Suprapubic skin (tissue), 4 donors: ENCODE measurements around the gene EFCAB12. TPM values are rescaled to one million over a fixed set of nuclear protein-coding genes. Genes with fewer than 3 reads are reported as not detected.
A peak's percentile ranks its signal among the peaks of the same experiment; 100 is the strongest.

Source experiments
- DNase-seq, 2 donors: peaks; one replicate each; pipeline ENCODE4 v3.0.0-alpha.2; 2019; ENCODE audit warnings: low spot score in 2 of 2
- H3K27ac ChIP-seq: fragments of 200-600 bp; sonication (generic); one replicate; pipeline ENCODE4 v1.5.1; 2019
- H3K27me3 ChIP-seq: fragments of 200-600 bp; sonication (generic); one replicate; pipeline ENCODE4 v1.5.1; 2019
- H3K36me3 ChIP-seq: fragments of 200-600 bp; sonication (generic); one replicate; pipeline ENCODE4 v1.5.1; 2019
- H3K4me1 ChIP-seq: fragments of 200-600 bp; sonication (generic); one replicate; pipeline ENCODE4 v1.5.1; 2019
- H3K4me3 ChIP-seq: fragments of 200-600 bp; sonication (generic); one replicate; pipeline ENCODE4 v1.5.1; 2019; ENCODE audit warnings: mild to moderate bottlenecking
- H3K9me3 ChIP-seq: fragments of 200-600 bp; sonication (generic); one replicate; pipeline ENCODE4 v1.5.1; 2019
- CTCF ChIP-seq, 2 donors: fragments of 200-600 bp in 1 of 2; fragments of 450-650 bp in 1 of 2; sonication (generic) in 1 of 2; IDR thresholded peaks; one replicate each; pipeline ENCODE4 v1.5.1; 2016 to 2019; ENCODE audit warnings: antibody characterized with exemption in 2 of 2, mild to moderate bottlenecking in 1 of 2, moderate library complexity in 1 of 2
- EP300 ChIP-seq: sonication (generic); formaldehyde crosslinking; IDR thresholded peaks from one replicate; pipeline ENCODE4 v1.6.1; 2017; ENCODE audit warnings: antibody characterized with exemption
- POLR2A ChIP-seq, 2 donors: fragments of 450-650 bp; IDR thresholded peaks; one replicate each; pipeline ENCODE4 v1.6.1; 2017; ENCODE audit warnings: antibody characterized with exemption in 2 of 2, mild to moderate bottlenecking in 2 of 2, moderate library complexity in 2 of 2
- POLR2AphosphoS5 ChIP-seq, 3 donors: sonication (generic); formaldehyde crosslinking; IDR thresholded peaks; one replicate each; pipeline ENCODE4 v1.6.1; 2017; ENCODE audit warnings: antibody characterized with exemption in 3 of 3
- WGBS: methylation state at CpG from one replicate; pipeline ENCODE4 v1.1.5; 2018; 5-methylcytosine and 5-hydroxymethylcytosine counted together
- total RNA-seq, 4 donors: library from RNA; depleted of rRNA; stranded (reverse); fragments of >200 nt; gene quantifications; one replicate each; pipeline ENCODE4 v1.1.0, GENCODE V29; 2016

Gene EFCAB12
- total RNA-seq, 4 donors from 2014 or later = 0.13 to 1.1 (median 0.23) TPM; not detected in 1

GRCh38 chr3:129383292-129383860 is 45.1 kb downstream of the EFCAB12 start:
- Histone ChIP-seq H3K27me3 (no peaks in the 10 kb centered on the region), H3K9me3 (no peaks in the 10 kb centered on the region), H3K36me3 (peaks cover 22% of the 10 kb centered on the region), H3K27ac (no peak overlapping the region), H3K4me3 (no peak overlapping the region), H3K4me1 (no peaks in the 10 kb centered on the region)
- DNase-seq = no peak
- 59% methylated on average over 6 of the region's 6 CpGs for WGBS
- TF ChIP-seq CTCF (IDR thresholded peaks at IDR 0.05) (peak; percentile 44 to 55), EP300 (no peak)

GRCh38 chr3:129382366-129382765 is 46.1 kb downstream of the EFCAB12 start:
- Histone ChIP-seq H3K9me3 (no peaks in the 10 kb centered on the region), H3K27ac (no peak overlapping the region), H3K4me1 (no peaks in the 10 kb centered on the region), H3K36me3 (peaks cover 12% of the 10 kb centered on the region), H3K27me3 (no peaks in the 10 kb centered on the region), H3K4me3 (no peak overlapping the region)
- no peak for TF ChIP-seq EP300
- no peak for DNase-seq
- 92% methylated on average over 2 of the region's 2 CpGs for WGBS

- H3K9me3 ChIP-seq = no peaks in the 10 kb centered on the region
- no peaks in the 10 kb centered on the region for H3K36me3 ChIP-seq
- no peak overlapping the region for H3K4me3 ChIP-seq
- H3K4me1 ChIP-seq = no peaks in the 10 kb centered on the region
- no peak for TF ChIP-seq POLR2A (IDR thresholded peaks at IDR 0.05)
- TF ChIP-seq POLR2AphosphoS5 (IDR thresholded peaks at IDR 0.05) = no peak
- TF ChIP-seq CTCF (IDR thresholded peaks at IDR 0.05) = no peak
- TF ChIP-seq EP300 = no peak
- DNase-seq = no peak
- WGBS = 82% methylated on average over 7 of the region's 7 CpGs
- no peaks in the 10 kb centered on the region for H3K27me3 ChIP-seq
- no peak overlapping the region for H3K27ac ChIP-seq
Observed at GRCh38 chr3:129379582-129380358, 48.7 kb downstream of the EFCAB12 start.

GRCh38 chr3:129378949-129379348 is 49.5 kb downstream of the EFCAB12 start:
- H3K4me1 ChIP-seq = no peaks in the 10 kb centered on the region
- H3K36me3 ChIP-seq = no peaks in the 10 kb centered on the region
- H3K4me3 ChIP-seq = no peak overlapping the region
- no peak for TF ChIP-seq POLR2A (IDR thresholded peaks at IDR 0.05)
- no peak for TF ChIP-seq POLR2AphosphoS5 (IDR thresholded peaks at IDR 0.05)
- TF ChIP-seq EP300 = no peak
- TF ChIP-seq CTCF (IDR thresholded peaks at IDR 0.05) = no peak
- no peak for DNase-seq
- 40% methylated on average over 1 of the region's 1 CpG for WGBS
- no peak overlapping the region for H3K27ac ChIP-seq
- H3K27me3 ChIP-seq = no peaks in the 10 kb centered on the region
- H3K9me3 ChIP-seq = no peaks in the 10 kb centered on the region

GRCh38 chr3:129377615-129378014 is 50.8 kb downstream of the EFCAB12 start:
- Histone ChIP-seq H3K9me3 (no peaks in the 10 kb centered on the region), H3K27me3 (no peaks in the 10 kb centered on the region), H3K36me3 (no peaks in the 10 kb centered on the region), H3K27ac (no peak overlapping the region), H3K4me1 (no peaks in the 10 kb centered on the region), H3K4me3 (no peak overlapping the region)
- no peak for DNase-seq
- TF ChIP-seq POLR2AphosphoS5 (IDR thresholded peaks at IDR 0.05) = no peak
- TF ChIP-seq POLR2A (IDR thresholded peaks at IDR 0.05) = no peak
- no peak for TF ChIP-seq CTCF (IDR thresholded peaks at IDR 0.05)
- no peak for TF ChIP-seq EP300
- 80% methylated on average over 1 of the region's 2 CpGs for WGBS
